K562 (cell line): Measurements from ENCODE around the gene BBLN. TPM values are rescaled to one million over a fixed set of nuclear protein-coding genes. Genes with fewer than 3 reads are reported as not detected.
A peak's percentile ranks its signal among the peaks of the same experiment; 100 is the strongest.

Source experiments
- BHLHE40 ChIP-seq: IDR thresholded peaks from 2 replicates; pipeline ENCODE4 v1.6.1; 2011; ENCODE audit warnings: low read length, improper control_type of control experiment
- CREM ChIP-seq: IDR thresholded peaks from 2 replicates; pipeline ENCODE4 v1.6.1; 2014; ENCODE audit warnings: antibody characterized with exemption, low read depth
- NCOR1 ChIP-seq: fragments of 450-650 bp; IDR thresholded peaks from 2 replicates; pipeline ENCODE4 v1.6.1; 2016; ENCODE audit warnings: mild to moderate bottlenecking, moderate library complexity
- NFE2 ChIP-seq: IDR thresholded peaks from 2 replicates; pipeline ENCODE4 v1.6.1; 2014; ENCODE audit warnings: antibody characterized with exemption, low read depth
- NONO ChIP-seq, 2 experiments: fragments of 200-400 bp in 1 of 2; fragments of 450-650 bp in 1 of 2; formaldehyde crosslinking in 1 of 2; IDR thresholded peaks; 2 replicates each; pipeline ENCODE4 v1.6.1; 2017; ENCODE audit warnings: low read depth in 2 of 2, mild to moderate bottlenecking in 2 of 2, moderate library complexity in 2 of 2, low read length in 1 of 2
- RB1 ChIP-seq: fragments of 450-650 bp; IDR thresholded peaks from 2 replicates; pipeline ENCODE4 v1.6.1; 2017; ENCODE audit warnings: low read depth, mild to moderate bottlenecking
- RCOR1 ChIP-seq, 2 experiments: IDR thresholded peaks; 2 replicates each; pipeline ENCODE4 v1.6.1; 2012; ENCODE audit warnings: low read depth in 2 of 2, low read length in 2 of 2, borderline replicate concordance in 1 of 2, improper control_type of control experiment in 1 of 2
- SOX6 ChIP-seq: fragments of 450-650 bp; IDR thresholded peaks from 2 replicates; pipeline ENCODE4 v1.6.1; 2014; ENCODE audit warnings: mild to moderate bottlenecking
- ZBTB26 ChIP-seq: fragments of 450-650 bp; formaldehyde crosslinking; IDR thresholded peaks from 2 replicates; pipeline ENCODE4 v1.4.0; 2022; ENCODE audit warnings: missing genetic modification characterization
- ZFP1 ChIP-seq: fragments of 450-650 bp; formaldehyde crosslinking; IDR thresholded peaks from 2 replicates; pipeline ENCODE4 v1.4.0; 2020; ENCODE audit warnings: mild to moderate bottlenecking, mixed read lengths
- ZNF551 ChIP-seq: fragments of 250-450 bp; sonication (Bioruptor Pico); IDR thresholded peaks from 2 replicates; pipeline ENCODE4 v1.5.0; 2021; ENCODE audit warnings: mild to moderate bottlenecking, moderate library complexity
- ZNF75A ChIP-seq: fragments of 450-650 bp; formaldehyde crosslinking; IDR thresholded peaks from 2 replicates; pipeline ENCODE4 v1.4.0; 2020; ENCODE audit warnings: mild to moderate bottlenecking
- polyA plus RNA-seq, 8 experiments: library from polyadenylated mRNA; depleted of rRNA in 4 of 8; stranded (reverse) in 5 of 8; unstranded in 3 of 8; fragments of >200 nt; fragmentation: Nextera tagmentation in 2 of 8; fragmentation: Illumina TruSeq in 1 of 8; extraction: Ambion mirVana in 2 of 8; extraction: Trizol in 1 of 8; gene quantifications; 2 replicates each; pipeline versions ENCODE4 v1.2.1 to v1.2.3, GENCODE V29; 2011 to 2014; ENCODE audit warnings: inconsistent platforms in 1 of 8, missing spikeins in 1 of 8
- total RNA-seq, 7 experiments: library from RNA; depleted of rRNA in 6 of 7; stranded (reverse); fragments of >200 nt in 6 of 7; fragmentation: Illumina TruSeq in 2 of 7; extraction: Trizol in 2 of 7; gene quantifications; 2 replicates each; pipeline versions ENCODE4 v1.2.1 to v1.2.3, GENCODE V29; 2011 to 2021; ENCODE audit warnings: low replicate concordance in 1 of 7

Gene BBLN
- total and polyA plus RNA-seq, 9 of the 15 experiments (the other 6 are each of a cell fraction or from before 2014, with no cell fraction given), result 4.2 to 331 (median 87.1) TPM

- TF ChIP-seq SOX6, result 0 out of 2 replicates have a peak, but pooled peaks have one; percentile 16
- no peak for TF ChIP-seq ZFP1
- TF ChIP-seq CREM, result peak; percentile 77
- peak; percentile 72 for TF ChIP-seq NFE2
- TF ChIP-seq RCOR1 (IDR thresholded peaks at IDR 0.05; ENCODE audit: borderline replicate concordance in 1 of 2, low read depth in 2 of 2, low read length in 2 of 2), result peak in 1 of 2 experiments; percentile 43; a peak in 1 of 4 replicates
- TF ChIP-seq ZNF551 (CRISPR knock-in tag), result no peak
- no peak for TF ChIP-seq RB1
- TF ChIP-seq NCOR1, result no peak
- no peak for TF ChIP-seq ZNF75A (CRISPR knock-in tag)
- TF ChIP-seq NONO (IDR thresholded peaks at IDR 0.05; ENCODE audit: low read depth in 2 of 2, low read length in 1 of 2), result no peak
- no peak for TF ChIP-seq ZBTB26
- TF ChIP-seq BHLHE40, result peak; percentile 87
- TF ChIP-seq, all 486 proteins: peak for 24
Observed at GRCh38 chr9:128136816-128137793, 23.0 kb upstream of the BBLN start (continued).
